Esophagus muscularis mucosa (tissue), 3 donors: ENCODE data around the gene PIK3C2A.

Experiments used
- CTCF ChIP-seq, 3 experiments: fragments of 200-600 bp in 2 of 3; fragments of 450-650 bp in 1 of 3; sonication (generic) in 2 of 3; IDR thresholded peaks; one replicate each; pipeline ENCODE4 v1.5.1; 2017 to 2019; ENCODE audit warnings: antibody characterized with exemption in 3 of 3, mild to moderate bottlenecking in 2 of 3, moderate library complexity in 1 of 3
- POLR2A ChIP-seq: fragments of 450-650 bp; IDR thresholded peaks from one replicate; pipeline ENCODE4 v1.6.1; 2017; ENCODE audit warnings: antibody characterized with exemption, moderate library complexity, mild to moderate bottlenecking, low read depth

DNA sequence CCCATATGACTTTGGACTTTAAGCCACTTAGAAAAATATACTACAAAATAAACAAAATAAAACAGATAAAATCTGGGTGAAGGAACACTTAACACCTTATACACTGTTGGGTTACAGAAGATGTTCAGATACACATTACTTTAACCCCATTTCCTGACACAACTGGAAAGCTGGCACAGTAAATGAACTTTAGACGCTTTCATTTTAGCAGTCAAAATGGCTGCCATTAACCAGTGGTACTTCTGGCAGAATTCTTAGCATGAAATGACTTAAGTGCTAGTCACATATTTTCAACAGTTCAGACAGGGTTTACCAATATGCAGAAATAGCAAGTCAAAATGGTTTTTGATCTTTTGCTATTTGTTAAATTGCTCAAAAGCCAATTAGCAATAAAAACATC lies 37.9 kb downstream of the PIK3C2A start:
- no peak for TF ChIP-seq CTCF (IDR thresholded peaks at IDR 0.05)
- no peak for TF ChIP-seq POLR2A
